Measurements from ENCODE around the gene ANKRD34A. TPM values are rescaled to one million over a fixed set of nuclear protein-coding genes. Genes with fewer than 3 reads are reported as not detected.

Gene ANKRD34A
- total and polyA plus RNA-seq, 2 experiments from 2014 or later = 0.76 to 0.90 TPM

DNA sequence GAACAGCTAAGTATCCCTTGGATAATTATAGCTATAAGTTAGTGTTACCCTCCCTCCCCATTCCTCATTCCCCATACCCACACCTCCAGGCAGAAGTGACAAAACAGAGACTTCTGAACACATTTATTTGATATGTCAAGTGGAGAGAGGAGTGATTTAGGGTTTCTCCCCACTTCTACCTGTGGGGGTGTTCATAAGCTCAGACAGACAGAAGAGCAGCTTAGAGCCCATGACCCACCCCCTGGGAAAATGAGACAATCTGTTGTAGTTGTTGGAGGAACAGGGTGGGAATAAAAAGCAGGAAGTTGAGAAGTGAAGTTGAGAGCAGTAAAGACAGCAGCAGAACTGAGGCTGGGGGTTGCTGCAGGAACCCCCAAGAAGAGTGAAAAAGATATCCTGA, 5.0 kb downstream of the ANKRD34A start:
- no peak for TF ChIP-seq EZH2phosphoT487 (IDR thresholded peaks at IDR 0.05; ENCODE audit: low read depth, severe bottlenecking, unreplicated experiment)
- TF ChIP-seq CTCF (IDR thresholded peaks at IDR 0.05; ENCODE audit: poor library complexity) = no peak
- TF ChIP-seq EZH2 (IDR thresholded peaks at IDR 0.05; ENCODE audit: borderline replicate concordance) = no peak
- Histone ChIP-seq H3K4me3 (no peak overlapping the region), H3K9me2 (replicated peaks; ENCODE audit: insufficient read depth) (no peaks in the 10 kb centered on the region), H3K4me1 (ENCODE audit: insufficient read depth) (peaks cover 43% of the 10 kb centered on the region), H2AFZ (no peak overlapping the region), H3K27me3 (peaks cover 29% of the 10 kb centered on the region), H3K36me3 (replicated peaks; ENCODE audit: insufficient read depth, low read depth) (no peaks in the 10 kb centered on the region), H3K9me3 (ENCODE audit: low read depth) (no peaks in the 10 kb centered on the region), H3K4me2 (no peak overlapping the region), H4K20me1 (ENCODE audit: insufficient read depth, poor library complexity, severe bottlenecking) (no peaks in the 10 kb centered on the region), H3K79me2 (peaks cover 16% of the 10 kb centered on the region), H3K27ac (no peak overlapping the region)
- no peak for DNase-seq (ENCODE audit: low spot score)

- Histone ChIP-seq H3K4me1 (ENCODE audit: insufficient read depth) (peaks cover 42% of the 10 kb centered on the region), H2AFZ (no peak overlapping the region)
These were observed 5.6 kb downstream of the ANKRD34A start for GRCh38 chr1:145958734-145959133.

GRCh38 chr1:145957443-145958319, 6.7 kb downstream of the ANKRD34A start, which contains the start of gene LIX1L:
LIX1L (minus strand) TSS chr1:145958017; CDS start chr1:145957927, 90 bp downstream.
- H2AFZ ChIP-seq = peak within 1 kb of the TSS; percentile 47
- H4K20me1 ChIP-seq (ENCODE audit: insufficient read depth, poor library complexity, severe bottlenecking) = no peaks in the 10 kb centered on the region
- TF ChIP-seq EZH2 (IDR thresholded peaks at IDR 0.05; ENCODE audit: borderline replicate concordance) (no peak), CTCF (IDR thresholded peaks at IDR 0.05; ENCODE audit: poor library complexity) (no peak), EZH2phosphoT487 (IDR thresholded peaks at IDR 0.05; ENCODE audit: low read depth, severe bottlenecking, unreplicated experiment) (no peak)
- no peaks in the 10 kb centered on the region for H3K36me3 ChIP-seq (replicated peaks; ENCODE audit: insufficient read depth, low read depth)
- peak; percentile 97 for DNase-seq (ENCODE audit: low spot score)
- H3K4me3 ChIP-seq = peak within 1 kb of the TSS; percentile 60
- H3K27ac ChIP-seq = peak within 1 kb of the TSS; percentile 88
- peaks cover 21% of the 10 kb centered on the region for H3K27me3 ChIP-seq
- no peaks in the 10 kb centered on the region for H3K9me3 ChIP-seq (ENCODE audit: low read depth)
- H3K9me2 ChIP-seq (replicated peaks; ENCODE audit: insufficient read depth) = no peaks in the 10 kb centered on the region
- peaks cover 32% of the 10 kb centered on the region for H3K79me2 ChIP-seq
- H3K4me2 ChIP-seq = peak within 1 kb of the TSS; percentile 78
- peaks cover 33% of the 10 kb centered on the region for H3K4me1 ChIP-seq (ENCODE audit: insufficient read depth)
- WGBS (ENCODE audit: low lambda C conversion rate, missing lambda C conversion rate) = 3% methylated on average over 35 of the region's 60 CpGs

More at GRCh38 chr1:145958734-145959133, 5.6 kb downstream of the ANKRD34A start:
- no peaks in the 10 kb centered on the region for H3K9me3 ChIP-seq (ENCODE audit: low read depth)
- TF ChIP-seq EZH2phosphoT487 (IDR thresholded peaks at IDR 0.05; ENCODE audit: low read depth, severe bottlenecking, unreplicated experiment) = no peak
- TF ChIP-seq CTCF (IDR thresholded peaks at IDR 0.05; ENCODE audit: poor library complexity) = no peak
- TF ChIP-seq EZH2 (IDR thresholded peaks at IDR 0.05; ENCODE audit: borderline replicate concordance) = no peak
- no peaks in the 10 kb centered on the region for H3K36me3 ChIP-seq (replicated peaks; ENCODE audit: insufficient read depth, low read depth)
- no peaks in the 10 kb centered on the region for H4K20me1 ChIP-seq (ENCODE audit: insufficient read depth, poor library complexity, severe bottlenecking)
- no peaks in the 10 kb centered on the region for H3K9me2 ChIP-seq (replicated peaks; ENCODE audit: insufficient read depth)
- DNase-seq (ENCODE audit: low spot score) = no peak
- H3K4me3 ChIP-seq = no peak overlapping the region
- peaks cover 29% of the 10 kb centered on the region for H3K27me3 ChIP-seq
- H3K4me2 ChIP-seq = no peak overlapping the region
- peaks cover 22% of the 10 kb centered on the region for H3K79me2 ChIP-seq
- no peak overlapping the region for H3K27ac ChIP-seq
